Posterior cingulate gyrus (tissue), 11 donors: Measurements from ENCODE around the gene DOCK9.
"Not testable (repeated sequence)": the region's sequence is repeated elsewhere in the genome, so short reads cannot be mapped to it uniquely, and the experiment has no call there.

Experiments used
- DNase-seq, 10 donors: peaks; one replicate each; pipeline versions ENCODE4 v3.0.0 to v3.0.0-alpha.2; 2020 to 2021; ENCODE audit warnings: mixed read lengths in 3 of 10
- intact Hi-C: fragments of 100-400 bp; cut with DNase I; formaldehyde crosslinking; loops from one replicate; pipeline ENCODE4 v1.15.1; 2023

Gene DOCK9

GRCh38 chr13:98766697-98767096 is 211.2 kb downstream of the DOCK9 start:
- DNase-seq: peak in 1 of 10 donors; percentile 55
- intact Hi-C loops: no loop called here

- intact Hi-C loops: no loop called here
- no peak for DNase-seq
Measured at GRCh38 chr13:98765996-98766519, 211.8 kb downstream of the DOCK9 start.

GRCh38 chr13:98761986-98762616 is 215.8 kb downstream of the DOCK9 start:
- intact Hi-C loops: no loop called here
- DNase-seq: peak in 1 of 10 donors; percentile 25

DNA sequence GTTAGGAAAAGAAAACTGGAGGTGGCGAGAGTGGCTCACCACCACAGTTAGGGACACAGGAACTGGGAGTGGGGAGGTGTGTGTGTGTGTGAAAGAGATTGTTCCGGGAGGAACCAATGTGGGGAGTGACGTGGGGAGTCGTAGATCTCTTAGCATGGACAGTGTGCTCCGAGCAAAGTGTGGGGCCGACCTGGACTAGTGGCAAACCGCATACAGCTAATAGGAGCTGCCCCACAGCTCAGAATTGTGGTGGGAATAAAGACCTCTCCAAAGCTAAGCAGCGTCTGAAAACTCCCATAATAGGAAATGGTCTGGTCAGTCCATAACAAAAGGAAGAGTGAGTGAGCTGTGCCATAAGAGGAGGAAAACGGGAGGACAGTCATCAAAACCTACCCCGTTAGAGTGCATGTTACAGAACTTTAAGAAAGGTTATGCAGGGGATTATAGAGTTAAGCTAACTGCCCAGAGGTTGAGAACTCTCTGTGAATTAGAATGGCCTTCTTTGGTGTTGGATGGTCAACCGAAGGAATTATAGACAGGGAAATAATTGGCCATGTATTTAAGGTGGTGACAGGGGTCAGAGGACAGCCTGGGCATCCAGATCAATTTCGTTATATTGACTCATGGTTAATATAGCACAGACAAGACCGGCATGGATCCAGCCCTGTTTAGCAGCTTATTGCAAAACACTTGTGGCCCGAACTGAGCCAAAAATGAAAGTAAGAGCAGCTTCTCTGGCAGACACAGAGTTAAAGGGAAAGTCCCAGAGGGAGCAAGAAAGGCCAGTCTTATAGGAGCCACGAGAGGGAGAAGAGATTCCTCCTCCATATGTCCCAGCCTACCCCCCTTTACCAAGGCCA is 216.5 kb downstream of the DOCK9 start:
- DNase-seq: peak in 1 of 10 donors; percentile 33

GRCh38 chr13:98755729-98756128 is 222.1 kb downstream of the DOCK9 start:
- intact Hi-C loops: no loop called here
- DNase-seq: no peak

More for the DNA sequence above, 216.5 kb downstream of the DOCK9 start:
- intact Hi-C loops: no loop called here

GRCh38 chr13:98755116-98755515 is 222.7 kb downstream of the DOCK9 start:
- DNase-seq: no peak
- intact Hi-C loops: no loop called here

DNA sequence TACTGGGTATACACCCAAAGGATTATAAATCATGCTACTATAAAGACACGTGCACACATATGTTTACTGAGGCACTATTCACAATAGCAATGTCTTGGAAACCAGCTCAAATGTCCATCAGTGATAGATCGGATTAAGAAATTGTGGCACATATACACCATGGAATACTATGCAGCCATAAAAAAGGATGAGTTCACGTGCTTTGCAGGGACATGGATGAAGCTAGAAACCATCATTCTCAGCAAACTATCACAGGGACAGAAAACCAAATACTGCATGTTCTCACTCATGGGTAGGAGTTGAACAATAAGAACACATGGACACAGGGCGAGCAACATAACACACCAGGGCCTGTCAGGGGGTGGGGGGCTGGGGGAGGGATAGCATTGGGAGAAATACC is 223.4 kb downstream of the DOCK9 start:
- intact Hi-C loops, DNase-seq: not testable (repeated sequence)

DNA sequence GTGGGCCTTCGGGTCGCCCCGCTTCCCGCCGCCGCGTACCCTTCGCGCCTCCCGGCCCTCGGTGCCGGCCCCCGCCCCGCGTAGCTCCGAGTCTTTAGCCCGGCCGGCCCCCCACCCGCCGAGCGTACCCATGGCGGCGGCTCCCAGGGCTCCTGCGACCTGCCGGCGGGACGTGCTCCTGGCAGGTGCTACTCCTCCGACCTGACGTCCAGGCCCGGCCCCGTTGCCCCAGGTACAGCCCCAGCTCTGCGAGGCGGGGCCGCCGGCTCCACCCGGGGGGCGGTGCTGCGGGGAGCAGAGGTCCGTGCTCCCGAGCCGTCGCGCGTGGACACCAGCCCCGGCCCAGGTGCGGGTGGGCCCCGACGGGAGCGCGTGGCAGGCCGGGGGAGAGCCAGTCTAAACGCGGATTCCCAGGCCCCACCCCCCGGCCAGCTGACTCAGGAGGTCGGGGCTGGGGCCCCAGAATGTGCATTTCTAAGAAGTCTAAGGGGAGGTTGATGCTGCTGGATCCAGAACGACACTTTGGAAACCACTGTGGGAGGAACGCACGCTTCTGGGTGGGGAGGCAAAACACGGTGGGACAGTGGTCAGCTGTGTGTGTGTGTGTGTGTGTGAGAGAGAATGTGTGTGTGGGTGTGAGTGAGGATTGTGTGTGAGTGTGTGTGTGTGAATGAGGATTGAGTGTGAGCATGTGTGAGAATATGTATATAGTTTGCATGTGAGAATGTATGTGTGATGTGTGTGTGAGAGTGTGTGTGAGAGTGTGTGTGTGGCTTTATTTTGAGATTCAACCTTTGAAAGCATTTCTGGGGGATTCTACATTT is 225.2 kb downstream of the DOCK9 start, which contains the start of gene SLC15A1:
SLC15A1 (minus strand) TSS at position 206 of the 824 bp plus-strand sequence; CDS start at position 132, 74 bp downstream.
- intact Hi-C loops: no loop called here
- DNase-seq: peak in 1 of 10 donors; percentile 69

DNA sequence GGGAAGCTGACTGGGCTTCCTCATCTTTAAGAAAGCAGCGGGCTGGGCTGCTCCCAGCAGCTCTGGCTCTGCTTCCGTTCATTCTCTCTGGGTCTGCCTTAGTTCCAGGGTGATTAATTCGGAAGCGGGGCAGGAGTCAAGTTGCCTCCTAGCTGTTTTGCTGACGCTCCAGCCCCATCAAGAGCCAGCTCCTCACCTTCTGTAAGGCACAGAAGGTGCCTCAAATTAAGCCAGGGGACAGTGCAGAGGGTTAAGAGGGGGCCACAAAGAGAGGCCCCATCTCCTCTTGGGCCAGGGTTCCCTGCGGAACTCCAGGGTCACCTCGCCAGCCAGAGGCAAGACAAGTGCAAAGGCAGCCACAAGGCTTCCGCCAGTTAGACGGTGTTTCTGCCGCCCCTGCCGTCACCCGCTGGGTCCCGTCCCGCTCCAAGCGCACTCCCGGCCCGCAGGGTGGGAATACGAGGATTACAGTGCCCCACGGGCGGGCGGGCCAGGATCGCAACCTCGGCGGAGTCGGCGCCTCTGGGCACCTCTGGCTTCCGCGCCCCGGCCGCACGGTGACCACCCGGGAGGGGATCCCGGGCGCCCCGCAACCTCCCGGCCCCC is 225.9 kb downstream of the DOCK9 start:
- DNase-seq: peak in 1 of 10 donors; percentile 76

DNA sequence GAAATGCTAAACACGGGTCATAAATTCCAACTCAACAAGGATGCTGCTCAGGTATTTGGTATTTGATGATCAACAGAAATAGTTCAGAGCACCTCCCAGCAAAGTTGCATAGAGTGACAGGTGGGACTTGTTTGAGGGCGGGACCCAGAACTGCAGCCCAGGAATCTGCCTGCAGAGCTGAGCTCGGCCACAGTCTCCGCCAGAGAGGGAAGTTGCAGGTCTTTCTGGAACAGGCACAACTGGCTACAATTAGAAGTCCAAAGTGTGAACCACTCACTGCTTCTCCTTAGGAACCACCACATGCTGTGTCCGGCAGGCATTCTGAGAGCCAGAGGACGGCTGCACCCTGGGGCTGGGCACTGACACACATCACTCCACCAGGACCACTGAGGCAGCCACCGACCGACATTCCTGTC is 226.5 kb downstream of the DOCK9 start:
- intact Hi-C loops: no loop called here
- peak in 1 of 10 donors; percentile 72 for DNase-seq

More for the DNA sequence above, 225.9 kb downstream of the DOCK9 start:
- intact Hi-C loops: no loop called here

GRCh38 chr13:98749501-98749900 is 228.4 kb downstream of the DOCK9 start:
- intact Hi-C loops: no loop called here
- DNase-seq: no peak

GRCh38 chr13:98746968-98747367 is 230.9 kb downstream of the DOCK9 start:
- intact Hi-C loops: no loop called here

More at GRCh38 chr13:98746968-98747367, 230.9 kb downstream of the DOCK9 start:
- DNase-seq: no peak
